Islet precursor cell (in vitro differentiated cells): ENCODE results near the gene NET1.
"Not testable (repeated sequence)": the region's sequence is repeated elsewhere in the genome, so short reads cannot be mapped to it uniquely, and the experiment has no call there.

ENCODE experiments used
- DNase-seq: peaks from one replicate; pipeline ENCODE4 v3.0.0-alpha.2; 2018

Gene NET1

DNA sequence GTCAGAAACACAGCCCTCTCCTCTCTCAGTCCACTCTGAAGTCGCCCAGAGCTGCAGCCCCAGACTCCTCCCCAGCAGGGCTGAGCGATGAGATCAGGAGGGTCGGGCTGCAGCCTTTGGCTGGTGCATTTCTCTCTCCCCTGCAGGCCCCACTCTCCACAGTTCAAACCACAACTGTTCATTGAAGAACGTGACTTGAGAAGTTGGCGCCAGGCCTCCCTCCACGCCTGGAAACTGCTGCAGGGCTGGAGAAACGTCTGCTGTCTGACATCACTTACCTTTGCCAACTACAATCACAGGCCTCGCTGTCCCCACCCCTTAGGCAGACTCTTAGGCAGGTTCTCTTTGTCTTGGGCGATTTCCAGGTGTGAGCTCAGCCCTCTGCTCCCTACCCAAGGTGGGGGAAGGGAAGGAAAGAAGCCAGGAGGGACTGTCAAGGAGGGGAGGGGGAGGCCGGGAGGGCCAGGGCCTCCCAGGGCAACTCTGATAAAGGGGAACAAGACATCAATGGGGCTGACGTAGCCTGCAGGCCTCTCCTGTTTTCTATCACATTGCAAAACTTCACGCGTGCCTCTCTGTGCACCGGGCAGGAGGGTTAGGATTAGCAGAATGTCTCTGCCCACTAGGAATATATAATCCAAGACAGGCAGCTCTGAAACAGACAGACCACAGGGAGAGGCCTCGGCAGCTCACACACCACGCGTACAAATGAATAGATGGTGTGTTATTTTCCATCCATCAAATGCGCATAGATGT lies 54.3 kb downstream of the NET1 start:
- peak; percentile 99 for DNase-seq

- no peak for DNase-seq
Observed at GRCh38 chr10:5467207-5467535, 54.8 kb downstream of the NET1 start.

GRCh38 chr10:5467634-5468255 lies 55.4 kb downstream of the NET1 start:
- no peak for DNase-seq

GRCh38 chr10:5468262-5469106 lies 56.1 kb downstream of the NET1 start:
- no peak for DNase-seq

DNA sequence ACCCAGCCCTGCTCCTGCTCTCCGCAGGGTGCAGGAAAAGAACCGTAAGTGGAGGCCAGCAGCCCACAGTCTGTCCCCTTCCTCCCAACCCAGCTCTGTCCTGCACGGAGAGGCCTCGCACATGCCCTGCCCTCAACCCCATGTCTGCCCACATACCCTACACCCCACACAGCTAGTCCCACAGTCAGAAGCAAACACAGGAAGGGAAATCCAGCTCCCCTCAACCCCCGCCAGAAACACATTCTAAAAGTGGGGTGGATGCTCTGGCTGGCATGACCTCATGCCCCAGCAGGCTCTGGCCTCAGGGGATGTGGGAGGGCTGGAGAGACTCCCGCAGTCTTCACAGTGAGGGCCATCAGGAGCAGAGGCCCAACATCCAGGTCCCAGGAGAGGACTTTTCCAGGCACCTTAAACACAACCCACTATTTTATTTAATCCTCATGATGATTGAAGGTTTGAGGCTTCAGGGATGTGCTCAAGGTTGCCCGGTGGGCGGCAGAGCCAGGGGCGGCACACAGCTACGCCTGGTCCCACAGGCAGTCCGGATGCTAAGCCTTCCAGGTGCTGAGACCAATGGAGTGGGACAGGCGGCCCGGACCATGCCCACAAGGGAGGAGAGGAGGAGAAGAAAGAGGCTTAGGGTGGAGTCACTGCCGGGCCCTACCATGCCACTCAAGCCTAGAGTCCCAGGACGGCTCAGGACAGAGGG lies 57.1 kb downstream of the NET1 start:
- no peak for DNase-seq

- peak; percentile 44 for DNase-seq
Observed at GRCh38 chr10:5470062-5470751, 57.9 kb downstream of the NET1 start.

DNA sequence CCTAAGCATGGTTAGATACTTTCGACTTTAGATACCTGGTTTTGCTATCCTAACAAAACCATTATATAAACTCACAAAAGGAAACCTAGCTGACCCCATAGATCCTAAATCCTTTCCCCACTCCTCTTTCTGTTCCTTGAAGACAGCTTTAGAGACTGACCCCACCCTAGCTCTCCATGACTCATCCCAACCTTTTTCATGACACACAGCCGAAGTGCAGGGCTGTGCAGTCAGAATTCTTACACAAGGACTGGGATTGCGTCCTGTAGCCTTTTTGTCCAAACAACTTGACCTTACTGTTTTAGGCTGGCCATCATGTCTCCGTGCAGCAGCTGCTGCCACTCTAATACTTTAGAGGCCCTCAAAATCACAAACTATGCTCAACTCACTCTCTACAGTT lies 62.3 kb downstream of the NET1 start:
- peak; percentile 59 for DNase-seq

DNA sequence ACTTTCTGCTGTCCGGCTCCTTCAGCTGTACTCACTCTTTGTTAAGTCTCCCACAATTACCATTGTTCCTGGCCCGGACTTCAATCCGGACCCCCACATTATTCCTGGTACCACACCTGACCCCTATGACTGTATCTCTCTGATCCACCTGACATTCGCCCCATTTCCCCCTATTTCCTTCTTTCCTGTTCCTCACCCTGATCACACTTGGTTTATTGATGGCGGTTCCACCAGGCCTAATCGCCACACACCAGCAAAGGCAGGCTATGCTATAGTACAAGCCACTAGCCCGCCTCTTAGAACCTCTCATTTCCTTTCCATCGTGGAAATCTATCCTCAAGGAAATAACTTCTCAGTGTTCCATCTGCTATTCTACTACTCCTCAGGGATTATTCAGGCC lies 62.7 kb downstream of the NET1 start:
- not testable (repeated sequence) for DNase-seq

GRCh38 chr10:5475974-5476807 lies 63.8 kb downstream of the NET1 start:
- peak; percentile 12 for DNase-seq

GRCh38 chr10:5476918-5477525 lies 64.7 kb downstream of the NET1 start:
- DNase-seq: peak; percentile 41

- peak; percentile 46 for DNase-seq
Observed at GRCh38 chr10:5477948-5478693, 65.8 kb downstream of the NET1 start.

DNA sequence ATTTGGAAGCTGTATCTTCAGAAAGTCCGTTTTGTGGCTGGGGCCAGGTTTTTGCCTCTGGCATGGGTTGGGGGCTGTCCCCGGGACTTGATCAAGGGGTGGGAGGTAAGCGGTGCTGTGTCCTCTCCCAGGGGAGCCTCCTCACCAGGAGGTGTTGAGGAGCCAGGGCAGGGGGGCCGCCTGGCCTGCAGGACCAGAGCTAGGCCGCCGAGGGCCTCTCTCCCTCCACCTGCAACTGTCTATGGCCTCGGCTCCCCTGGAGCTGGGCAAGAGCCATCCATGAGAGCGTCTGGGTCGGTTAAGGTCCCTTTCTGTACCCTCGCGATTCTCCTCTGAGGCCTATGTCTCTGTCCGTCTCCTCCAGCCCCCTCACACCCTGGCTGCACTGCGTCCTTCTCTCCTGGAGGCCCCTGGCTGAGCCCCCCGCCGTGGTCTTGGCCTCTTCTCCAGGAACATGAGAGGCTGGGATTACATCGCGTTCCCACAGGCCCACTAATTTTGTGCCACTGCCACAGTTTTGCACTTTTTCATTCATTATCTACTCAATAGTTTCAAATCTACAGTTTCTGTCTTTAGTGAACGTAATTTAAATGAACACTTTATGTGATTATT lies 66.4 kb downstream of the NET1 start:
- peak; percentile 47 for DNase-seq

GRCh38 chr10:5479481-5480161 lies 67.3 kb downstream of the NET1 start:
- DNase-seq: peak; percentile 38

- peak; percentile 18 for DNase-seq
Observed at GRCh38 chr10:5480162-5480941, 68.0 kb downstream of the NET1 start.

DNA sequence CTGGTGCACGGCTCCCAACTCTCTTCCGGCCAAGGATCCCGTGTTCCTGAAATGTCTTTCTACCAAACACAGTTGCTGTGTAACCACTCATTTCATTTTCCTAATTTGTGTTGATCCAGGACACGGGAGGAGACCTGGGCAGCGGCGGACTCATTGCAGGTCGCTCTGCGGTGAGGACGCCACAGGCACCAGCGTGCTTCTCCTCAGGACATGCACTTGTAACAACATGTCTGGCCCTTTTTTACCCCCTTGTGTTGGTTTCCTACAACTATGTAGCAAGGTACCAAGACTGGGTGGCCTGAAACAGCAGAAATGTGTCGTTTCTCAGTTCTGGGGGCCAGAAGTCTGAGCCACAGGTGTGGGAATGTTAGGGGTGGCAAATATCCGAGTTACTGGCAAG lies 68.8 kb downstream of the NET1 start:
- no peak for DNase-seq

GRCh38 chr10:5482016-5482415 lies 69.7 kb downstream of the NET1 start:
- DNase-seq: peak; percentile 41

DNA sequence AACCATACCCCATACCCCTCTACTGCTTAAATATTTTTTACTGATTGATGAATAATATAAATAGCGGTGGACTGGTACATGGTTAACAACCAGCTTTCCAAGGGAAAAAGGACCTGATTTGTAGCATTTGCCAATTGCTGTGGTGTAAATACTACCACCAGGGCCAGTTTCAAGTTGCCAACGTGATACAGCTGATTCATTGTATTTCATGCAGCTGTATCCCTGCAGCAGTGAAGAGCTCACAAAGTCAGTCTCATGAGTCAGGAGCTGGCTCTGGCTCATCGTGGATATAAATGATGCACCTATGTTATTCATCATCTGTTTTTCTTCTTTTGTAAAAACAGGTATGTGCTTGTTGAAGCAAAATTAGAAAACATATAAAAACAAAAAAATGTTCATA lies 71.8 kb downstream of the NET1 start:
- no peak for DNase-seq

GRCh38 chr10:5485290-5485689 lies 72.9 kb downstream of the NET1 start:
- DNase-seq: no peak
